ENCODE measurements around the gene KIAA1143.

Gene KIAA1143

DNA sequence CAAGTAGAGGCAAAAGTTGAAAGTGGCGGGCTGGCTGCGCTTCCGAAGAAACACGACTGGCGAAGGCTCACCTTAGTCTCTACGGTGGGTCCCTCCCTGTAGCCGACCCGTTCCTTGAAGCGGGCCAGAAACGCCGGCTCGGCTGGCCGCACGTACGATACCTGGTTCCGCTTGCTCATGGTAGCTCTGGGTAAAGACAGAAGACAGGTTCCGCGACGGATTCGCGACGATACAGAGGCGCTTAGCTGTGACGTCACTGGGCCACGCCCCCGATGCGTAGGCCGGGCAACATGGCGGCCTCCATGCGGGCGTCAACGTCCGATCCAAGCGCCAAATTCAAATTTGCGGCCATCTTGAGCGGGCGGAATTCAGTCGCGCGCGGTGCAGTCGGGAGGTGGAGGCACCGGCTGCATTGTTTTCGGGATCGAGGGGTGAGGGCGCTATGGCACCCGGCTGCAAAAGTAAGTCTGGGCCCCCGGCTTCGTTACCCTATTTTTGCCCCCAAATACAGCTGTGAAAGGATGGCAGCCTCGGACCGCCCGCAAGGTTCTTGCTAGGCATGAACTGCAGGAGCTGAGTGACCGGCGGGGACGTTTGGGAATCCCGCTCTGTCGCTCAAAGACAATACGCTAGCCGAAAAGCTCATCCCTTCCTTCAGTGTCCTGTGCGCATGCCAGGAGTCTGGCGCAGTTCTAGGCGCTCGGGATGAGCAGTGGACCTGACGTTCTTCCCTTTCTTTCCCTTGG is at the start of gene KIAA1143, which contains the start of gene KIF15:
TSS of gene KIAA1143 (minus strand) at position 196 of the 746 bp plus-strand sequence. CDS start at position 179, 17 bp downstream.
TSS of gene KIF15 (plus strand) at position 371 of the 746 bp plus-strand sequence. CDS start at position 443, 72 bp downstream.
- DNase-seq (ENCODE audit: extremely low read depth, low read depth): peak; percentile 86
- H3K4me3 ChIP-seq (replicated peaks; ENCODE audit: low read depth, low read length): peak within 1 kb of the TSS; percentile 90
- TF ChIP-seq, protein P1, sequence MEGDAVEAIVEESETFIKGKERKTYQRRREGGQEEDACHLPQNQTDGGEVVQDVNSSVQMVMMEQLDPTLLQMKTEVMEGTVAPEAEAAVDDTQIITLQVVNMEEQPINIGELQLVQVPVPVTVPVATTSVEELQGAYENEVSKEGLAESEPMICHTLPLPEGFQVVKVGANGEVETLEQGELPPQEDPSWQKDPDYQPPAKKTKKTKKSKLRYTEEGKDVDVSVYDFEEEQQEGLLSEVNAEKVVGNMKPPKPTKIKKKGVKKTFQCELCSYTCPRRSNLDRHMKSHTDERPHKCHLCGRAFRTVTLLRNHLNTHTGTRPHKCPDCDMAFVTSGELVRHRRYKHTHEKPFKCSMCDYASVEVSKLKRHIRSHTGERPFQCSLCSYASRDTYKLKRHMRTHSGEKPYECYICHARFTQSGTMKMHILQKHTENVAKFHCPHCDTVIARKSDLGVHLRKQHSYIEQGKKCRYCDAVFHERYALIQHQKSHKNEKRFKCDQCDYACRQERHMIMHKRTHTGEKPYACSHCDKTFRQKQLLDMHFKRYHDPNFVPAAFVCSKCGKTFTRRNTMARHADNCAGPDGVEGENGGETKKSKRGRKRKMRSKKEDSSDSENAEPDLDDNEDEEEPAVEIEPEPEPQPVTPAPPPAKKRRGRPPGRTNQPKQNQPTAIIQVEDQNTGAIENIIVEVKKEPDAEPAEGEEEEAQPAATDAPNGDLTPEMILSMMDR (IDR thresholded peaks at IDR 0.05; ENCODE audit: low read depth, low read length, missing control alignments): no peak

DNA sequence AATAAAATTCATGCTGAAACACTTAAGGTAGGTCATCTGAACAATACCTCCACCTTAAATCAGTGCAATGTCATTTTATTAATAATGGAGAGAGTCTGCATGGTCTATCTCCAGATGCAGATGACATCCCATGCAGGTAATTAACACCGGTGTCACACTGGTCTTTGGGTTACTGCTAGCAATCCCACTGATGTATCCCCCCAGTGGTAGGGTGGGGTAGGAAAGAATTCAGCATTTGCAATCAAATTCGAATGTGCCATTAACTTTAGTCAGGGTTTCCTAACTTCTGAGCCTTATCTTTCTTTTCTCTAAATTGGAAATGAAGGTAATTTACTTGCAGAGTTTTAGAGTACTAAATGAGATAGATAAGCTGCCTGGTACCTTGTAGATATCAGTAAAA is 44.5 kb upstream of the KIAA1143 start:
- TF ChIP-seq, protein P1 (IDR thresholded peaks at IDR 0.05; ENCODE audit: low read depth, low read length, missing control alignments): no peak
- DNase-seq (ENCODE audit: extremely low read depth, low read depth): no peak
- no peak overlapping the region for H3K4me3 ChIP-seq (replicated peaks; ENCODE audit: low read depth, low read length)

DNA sequence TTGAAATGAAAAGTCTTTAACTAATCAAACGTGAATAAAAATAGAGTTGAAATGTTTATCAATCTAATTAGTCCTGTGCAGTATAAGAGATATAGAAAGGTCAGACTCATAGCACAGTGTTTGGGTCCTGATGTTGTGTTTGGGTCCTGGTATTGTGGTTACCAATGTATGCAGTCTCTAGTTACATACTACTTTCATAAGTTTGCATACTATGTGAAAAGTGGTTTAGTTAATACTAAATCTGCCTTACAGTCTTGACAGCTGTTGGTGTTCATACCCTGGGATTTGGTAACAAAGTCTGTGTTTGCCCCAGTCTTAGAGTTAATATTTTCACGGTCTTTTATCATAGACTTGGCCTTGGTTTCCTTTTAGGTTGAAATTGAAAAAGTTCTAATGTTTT is 41.9 kb upstream of the KIAA1143 start:
- no peak overlapping the region for H3K4me3 ChIP-seq (replicated peaks; ENCODE audit: low read depth, low read length)
- DNase-seq (ENCODE audit: extremely low read depth, low read depth): no peak
- TF ChIP-seq, protein P1 (IDR thresholded peaks at IDR 0.05; ENCODE audit: low read depth, low read length, missing control alignments): no peak

DNA sequence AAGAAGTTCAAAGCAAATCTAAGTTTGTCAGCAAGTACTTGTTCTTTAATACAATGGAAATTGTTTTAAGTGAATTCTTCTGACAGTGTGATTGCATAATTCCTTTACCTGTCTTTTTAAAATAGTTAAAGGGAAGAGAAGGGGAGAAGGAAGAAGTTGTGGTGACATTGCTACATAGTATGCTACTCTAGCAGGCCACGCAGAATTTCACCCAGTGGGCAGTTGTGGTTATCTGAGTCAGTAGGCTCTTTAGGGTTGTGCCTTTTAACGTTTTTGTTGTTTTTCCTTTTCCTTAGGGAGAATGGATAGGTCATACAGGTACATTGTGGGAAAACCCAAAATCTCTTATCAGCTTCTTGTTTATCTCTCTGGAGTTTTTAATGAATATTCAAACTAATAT is 40.6 kb upstream of the KIAA1143 start:
- TF ChIP-seq, protein P1 (IDR thresholded peaks at IDR 0.05; ENCODE audit: low read depth, low read length, missing control alignments): no peak
- H3K4me3 ChIP-seq (replicated peaks; ENCODE audit: low read depth, low read length): no peak overlapping the region
- no peak for DNase-seq (ENCODE audit: extremely low read depth, low read depth)

DNA sequence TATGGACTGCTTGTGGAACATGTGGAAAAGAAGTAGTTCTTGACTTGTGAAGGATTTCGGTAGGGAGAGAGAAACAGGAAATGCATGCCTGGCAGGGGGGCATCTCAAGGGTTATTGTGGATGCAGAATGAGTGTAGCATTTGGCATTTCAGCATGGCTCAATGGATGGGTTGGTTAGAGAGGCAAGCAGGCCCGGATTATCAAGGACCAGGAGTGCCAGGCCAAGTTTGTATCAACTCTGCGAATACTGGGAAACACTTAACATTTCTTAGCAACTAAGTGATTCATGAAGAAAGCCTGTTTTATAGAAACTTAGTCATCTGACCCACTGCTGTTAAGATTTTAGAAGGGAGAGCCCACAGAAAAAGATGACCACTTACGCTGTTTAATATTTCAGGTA is 33.8 kb upstream of the KIAA1143 start:
- DNase-seq (ENCODE audit: extremely low read depth, low read depth): no peak
- TF ChIP-seq, protein P1 (IDR thresholded peaks at IDR 0.05; ENCODE audit: low read depth, low read length, missing control alignments): no peak
- H3K4me3 ChIP-seq (replicated peaks; ENCODE audit: low read depth, low read length): no peak overlapping the region

DNA sequence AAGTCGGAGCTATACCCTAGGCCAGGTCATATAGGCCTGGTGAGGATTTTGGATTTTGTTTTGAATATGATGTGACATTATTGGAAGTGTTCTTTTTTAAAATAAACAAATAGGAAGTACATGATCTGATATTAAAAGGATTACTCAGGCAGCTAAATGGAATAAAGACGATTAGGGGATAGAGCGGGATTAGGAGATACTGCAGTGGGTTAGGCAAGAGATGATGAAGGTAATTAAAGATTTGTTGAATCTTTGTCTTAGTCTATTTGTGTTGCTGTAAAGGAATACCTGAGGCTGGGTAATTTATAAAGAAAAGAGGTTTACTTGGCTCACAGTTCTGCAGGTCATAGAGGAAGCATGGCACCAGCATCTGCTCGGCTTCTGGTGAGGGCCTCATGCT is 21.5 kb upstream of the KIAA1143 start:
- no peak for DNase-seq (ENCODE audit: extremely low read depth, low read depth)
- TF ChIP-seq, protein P1 (IDR thresholded peaks at IDR 0.05; ENCODE audit: low read depth, low read length, missing control alignments): no peak
- H3K4me3 ChIP-seq (replicated peaks; ENCODE audit: low read depth, low read length): no peak overlapping the region

Measured in HFF-Myc (cell line).